Measurements from ENCODE around the gene NENF.

Gene NENF

GRCh38 chr1:212485913-212486618 is 53.3 kb downstream of the NENF start:
- H3K27ac ChIP-seq (ENCODE audit: low read depth, low read length) = no peak overlapping the region
- H3K4me1 ChIP-seq (ENCODE audit: insufficient read depth, low read length) = no peaks in the 10 kb centered on the region; the same call in 1 of the 2 replicates
- 70% methylated on average over 9 of the region's 10 CpGs for WGBS
- H3K36me3 ChIP-seq (ENCODE audit: insufficient read depth, low read length) = no peaks in the 10 kb centered on the region
- H3K9me3 ChIP-seq (ENCODE audit: insufficient read depth, low read depth, low read length) = no peaks in the 10 kb centered on the region
- H3K4me3 ChIP-seq (ENCODE audit: low read length) = no peak overlapping the region
- H3K9ac ChIP-seq (ENCODE audit: low read depth, low read length) = no peak overlapping the region
- no peaks in the 10 kb centered on the region for H3K27me3 ChIP-seq (ENCODE audit: insufficient read depth, low read length)

GRCh38 chr1:212486619-212486975 is 53.9 kb downstream of the NENF start:
- Histone ChIP-seq H3K4me3 (ENCODE audit: low read length) (no peak overlapping the region), H3K9ac (ENCODE audit: low read depth, low read length) (no peak overlapping the region), H3K27ac (ENCODE audit: low read depth, low read length) (no peak overlapping the region), H3K9me3 (ENCODE audit: insufficient read depth, low read depth, low read length) (no peaks in the 10 kb centered on the region), H3K36me3 (ENCODE audit: insufficient read depth, low read length) (no peaks in the 10 kb centered on the region), H3K27me3 (ENCODE audit: insufficient read depth, low read length) (no peaks in the 10 kb centered on the region), H3K4me1 (ENCODE audit: insufficient read depth, low read length) (no peaks in the 10 kb centered on the region; the same call in 1 of the 2 replicates)
- WGBS = 85% methylated on average over 4 of the region's 4 CpGs

- H3K36me3 ChIP-seq (ENCODE audit: insufficient read depth, low read length) = no peaks in the 10 kb centered on the region
- H3K9me3 ChIP-seq (ENCODE audit: insufficient read depth, low read depth, low read length) = no peaks in the 10 kb centered on the region
- WGBS = 77% methylated on average over 2 of the region's 2 CpGs
- H3K9ac ChIP-seq (ENCODE audit: low read depth, low read length) = no peak overlapping the region
- no peaks in the 10 kb centered on the region for H3K27me3 ChIP-seq (ENCODE audit: insufficient read depth, low read length)
- H3K27ac ChIP-seq (ENCODE audit: low read depth, low read length) = no peak overlapping the region
- no peak overlapping the region for H3K4me3 ChIP-seq (ENCODE audit: low read length)
- H3K4me1 ChIP-seq (ENCODE audit: insufficient read depth, low read length) = no peaks in the 10 kb centered on the region; the same call in 1 of the 2 replicates
Measured at GRCh38 chr1:212487286-212487685, 54.6 kb downstream of the NENF start.

- WGBS = 94% methylated on average over 7 of the region's 7 CpGs
- Histone ChIP-seq H3K27me3 (ENCODE audit: insufficient read depth, low read length) (no peaks in the 10 kb centered on the region), H3K4me1 (ENCODE audit: insufficient read depth, low read length) (no peaks in the 10 kb centered on the region; the same call in 1 of the 2 replicates), H3K9ac (ENCODE audit: low read depth, low read length) (no peak overlapping the region), H3K9me3 (ENCODE audit: insufficient read depth, low read depth, low read length) (no peaks in the 10 kb centered on the region), H3K36me3 (ENCODE audit: insufficient read depth, low read length) (no peaks in the 10 kb centered on the region), H3K27ac (ENCODE audit: low read depth, low read length) (no peak overlapping the region), H3K4me3 (ENCODE audit: low read length) (no peak overlapping the region)
Measured at GRCh38 chr1:212487774-212488435, 55.2 kb downstream of the NENF start.

GRCh38 chr1:212488436-212489283 is 55.9 kb downstream of the NENF start:
- no peaks in the 10 kb centered on the region; the same call in 1 of the 2 replicates for H3K4me1 ChIP-seq (ENCODE audit: insufficient read depth, low read length)

GRCh38 chr1:212489284-212489859 is 56.7 kb downstream of the NENF start:
- H3K9ac ChIP-seq (ENCODE audit: low read depth, low read length) = no peak overlapping the region
- no peaks in the 10 kb centered on the region for H3K27me3 ChIP-seq (ENCODE audit: insufficient read depth, low read length)
- H3K36me3 ChIP-seq (ENCODE audit: insufficient read depth, low read length) = no peaks in the 10 kb centered on the region
- WGBS = 95% methylated on average over 4 of the region's 4 CpGs
- H3K9me3 ChIP-seq (ENCODE audit: insufficient read depth, low read depth, low read length) = no peaks in the 10 kb centered on the region
- no peak overlapping the region for H3K4me3 ChIP-seq (ENCODE audit: low read length)
- no peak overlapping the region for H3K27ac ChIP-seq (ENCODE audit: low read depth, low read length)
- H3K4me1 ChIP-seq (ENCODE audit: insufficient read depth, low read length) = no peaks in the 10 kb centered on the region; the same call in 1 of the 2 replicates

More at GRCh38 chr1:212488436-212489283, 55.9 kb downstream of the NENF start:
- Histone ChIP-seq H3K27ac (ENCODE audit: low read depth, low read length) (no peak overlapping the region), H3K9me3 (ENCODE audit: insufficient read depth, low read depth, low read length) (no peaks in the 10 kb centered on the region), H3K4me3 (ENCODE audit: low read length) (no peak overlapping the region), H3K9ac (ENCODE audit: low read depth, low read length) (no peak overlapping the region), H3K36me3 (ENCODE audit: insufficient read depth, low read length) (no peaks in the 10 kb centered on the region), H3K27me3 (ENCODE audit: insufficient read depth, low read length) (no peaks in the 10 kb centered on the region)
- WGBS = 87% methylated on average over 4 of the region's 4 CpGs

- Histone ChIP-seq H3K27me3 (ENCODE audit: insufficient read depth, low read length) (no peaks in the 10 kb centered on the region), H3K4me1 (ENCODE audit: insufficient read depth, low read length) (no peaks in the 10 kb centered on the region; the same call in 1 of the 2 replicates), H3K36me3 (ENCODE audit: insufficient read depth, low read length) (no peaks in the 10 kb centered on the region), H3K9me3 (ENCODE audit: insufficient read depth, low read depth, low read length) (no peaks in the 10 kb centered on the region), H3K4me3 (ENCODE audit: low read length) (no peak overlapping the region), H3K9ac (ENCODE audit: low read depth, low read length) (no peak overlapping the region), H3K27ac (ENCODE audit: low read depth, low read length) (no peak overlapping the region)
- WGBS = 71% methylated on average over 2 of the region's 2 CpGs
Measured at GRCh38 chr1:212490276-212490675, 57.6 kb downstream of the NENF start.

- WGBS = 86% methylated on average over 4 of the region's 4 CpGs
- H3K9ac ChIP-seq (ENCODE audit: low read depth, low read length) = no peak overlapping the region
- no peaks in the 10 kb centered on the region; the same call in 1 of the 2 replicates for H3K4me1 ChIP-seq (ENCODE audit: insufficient read depth, low read length)
- no peaks in the 10 kb centered on the region for H3K9me3 ChIP-seq (ENCODE audit: insufficient read depth, low read depth, low read length)
- no peaks in the 10 kb centered on the region for H3K27me3 ChIP-seq (ENCODE audit: insufficient read depth, low read length)
- H3K4me3 ChIP-seq (ENCODE audit: low read length) = no peak overlapping the region
- H3K36me3 ChIP-seq (ENCODE audit: insufficient read depth, low read length) = no peaks in the 10 kb centered on the region
- H3K27ac ChIP-seq (ENCODE audit: low read depth, low read length) = no peak overlapping the region
Measured at GRCh38 chr1:212491454-212491853, 58.7 kb downstream of the NENF start.

Measured in HUES64 (cell line).